Activated CD4-positive, alpha-beta T cell treated with anti-CD3 and anti-CD28 coated beads, Interleukin-2, Interleukin-4, amounts not matched to agents 100 ng/mL and 50 ng/mL, durations not matched to agents 16 hours and 8 hours (primary cell): Measurements from ENCODE around the gene PGAM2.
"Not testable (repeated sequence)": the region's sequence is repeated elsewhere in the genome, so short reads cannot be mapped to it uniquely, and the experiment has no call there.

ENCODE experiments used
- DNase-seq: peaks from one replicate; pipeline ENCODE4 v3.0.0-alpha.2; 2020; ENCODE audit warnings: low spot score

PGAM2 gene

GRCh38 chr7:44022796-44023467, 42.4 kb downstream of the PGAM2 start:
- peak; percentile 30 for DNase-seq

DNA sequence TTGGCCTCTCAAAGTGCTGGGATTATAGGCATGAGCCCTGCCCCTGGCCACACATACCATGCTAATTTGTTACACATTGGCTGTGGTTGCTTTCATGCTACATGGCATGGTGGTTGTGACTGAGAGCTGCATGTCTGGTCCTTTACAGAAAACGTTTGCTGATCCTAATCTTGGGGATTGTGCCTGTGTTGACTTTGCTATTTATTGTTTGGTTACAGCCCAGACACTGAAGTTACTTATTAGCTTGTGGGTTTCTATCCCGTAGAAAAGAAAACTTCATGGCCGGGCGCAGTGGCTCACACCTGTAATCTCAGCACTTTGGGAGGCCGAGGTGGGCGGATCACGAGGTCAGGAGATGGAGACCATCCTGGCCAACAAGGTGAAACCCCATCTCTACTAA, 43.3 kb downstream of the PGAM2 start:
- not testable (repeated sequence) for DNase-seq

DNA sequence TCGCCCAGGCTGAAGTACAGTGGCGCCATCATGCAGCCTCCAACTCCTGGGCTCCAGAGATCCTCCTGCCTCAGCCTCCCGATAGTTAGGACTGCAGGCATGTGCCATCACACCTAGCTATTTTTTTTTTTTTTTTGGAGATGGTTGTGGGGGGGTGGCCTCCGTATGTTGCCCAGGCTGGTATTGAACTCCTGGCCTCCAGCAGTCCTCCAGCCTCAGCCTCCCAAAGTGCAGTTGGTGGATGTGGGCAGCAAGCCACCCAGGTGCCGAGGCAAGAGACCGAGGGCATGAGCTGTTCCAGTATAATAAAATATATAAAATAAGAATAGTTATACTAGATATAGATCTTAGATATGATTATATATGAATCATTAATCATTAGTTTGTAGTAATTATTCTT, 45.5 kb downstream of the PGAM2 start:
- DNase-seq: not testable (repeated sequence)

GRCh38 chr7:44018857-44019807, 46.2 kb downstream of the PGAM2 start:
- DNase-seq: peak; percentile 99

- not testable (repeated sequence) for DNase-seq
Measured at GRCh38 chr7:44015090-44015489, 50.3 kb downstream of the PGAM2 start.
